Activated CD8-positive, alpha-beta T cell treated with anti-CD3 and anti-CD28 coated beads for 36 hours (primary cell): ENCODE measurements around the gene ZXDC. TPM values are rescaled to one million over a fixed set of nuclear protein-coding genes. Genes with fewer than 3 reads are reported as not detected.

Experiments used
- ATAC-seq: fragments of 200-7000 bp; cut with Tn5 transposase; one replicate; pipeline ENCODE4 v1.10.0; 2021; ENCODE audit warnings: mild to moderate bottlenecking, moderate library complexity
- CTCF ChIA-PET: fragments of 350-600 bp; sonication (Branson Sonifier 250); formaldehyde crosslinking; loops from one replicate; lab custom pipeline; 2021; ENCODE audit warnings: antibody characterized with exemption; lab: Charles Lee
- POLR2A ChIA-PET: fragments of 350-600 bp; sonication (Branson Sonifier 250); formaldehyde crosslinking; loops from one replicate; lab custom pipeline; 2021; ENCODE audit warnings: antibody characterized with exemption; lab: Charles Lee
- DNase-seq: peaks from one replicate; pipeline ENCODE4 v3.0.0-alpha.2; 2020
- H3K27ac Mint-ChIP-seq: one replicate; pipeline ENCODE4 v1.8.0; 2021; ENCODE audit warnings: mild to moderate bottlenecking, mixed read lengths
- H3K27me3 Mint-ChIP-seq: one replicate; pipeline ENCODE4 v1.8.0; 2021; ENCODE audit warnings: mixed read lengths
- H3K36me3 Mint-ChIP-seq: one replicate; pipeline ENCODE4 v1.8.0; 2021; ENCODE audit warnings: low read depth, mixed read lengths
- H3K4me1 Mint-ChIP-seq: one replicate; pipeline ENCODE4 v1.8.0; 2021; ENCODE audit warnings: low read depth, mixed read lengths
- H3K4me3 Mint-ChIP-seq: one replicate; pipeline ENCODE4 v1.8.0; 2021; ENCODE audit warnings: mild to moderate bottlenecking, moderate library complexity, mixed read lengths
- H3K9me3 Mint-ChIP-seq: one replicate; pipeline ENCODE4 v1.8.0; 2021; ENCODE audit warnings: mixed read lengths
- CTCF ChIP-seq: fragments of 200-600 bp; IDR thresholded peaks from one replicate; pipeline ENCODE4 v1.8.0; 2022; ENCODE audit warnings: antibody characterized with exemption, mild to moderate bottlenecking
- intact Hi-C: fragments of 100-400 bp; cut with micrococcal nuclease; formaldehyde crosslinking; loops from one replicate; pipeline ENCODE4 v1.10.0; 2022
- total RNA-seq, 2 experiments: library from RNA; stranded (reverse); gene quantifications; one replicate each; pipeline ENCODE4 v1.2.3, GENCODE V29; 2021

ZXDC gene
- total RNA-seq, 2 experiments from 2014 or later: 27.8 to 29.8 TPM

DNA sequence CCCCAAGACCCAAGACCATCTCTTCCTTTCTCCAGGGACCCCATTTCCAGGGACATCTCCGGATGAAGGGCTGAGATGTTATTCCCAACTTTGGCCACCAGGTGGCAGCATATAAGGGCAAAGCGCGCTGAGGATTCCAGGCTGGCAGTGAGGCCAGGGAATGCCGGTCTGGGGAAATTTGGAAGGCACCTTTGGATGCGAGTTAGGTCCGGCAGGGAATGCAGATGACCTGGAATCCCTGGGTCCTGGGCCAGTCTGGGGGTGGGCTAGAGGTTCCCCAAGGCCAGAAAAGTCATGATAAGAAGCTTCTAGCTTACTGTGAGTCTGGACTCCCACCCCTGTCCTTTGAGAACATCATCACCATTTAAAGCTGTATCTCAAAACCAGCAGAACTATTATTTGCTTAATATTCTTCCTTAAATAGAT is 46.7 kb upstream of the ZXDC start:
- H3K4me3 Mint-ChIP-seq: no peak overlapping the region
- H3K27me3 Mint-ChIP-seq: peaks cover 11% of the 10 kb centered on the region
- H3K9me3 Mint-ChIP-seq: no peaks in the 10 kb centered on the region
- TF ChIP-seq CTCF: peak; percentile 94
- peak; percentile 47 for DNase-seq
- H3K36me3 Mint-ChIP-seq: no peaks in the 10 kb centered on the region
- no peak overlapping the region for H3K27ac Mint-ChIP-seq
- intact Hi-C loops: no loop called here
- no peaks in the 10 kb centered on the region for H3K4me1 Mint-ChIP-seq
- ChIA-PET CTCF (interaction anchor here (0.6 to 2.4 kb wide), 27 partner anchors 8 to 1025 kb away, joined by 3 to 19 read pairs (median 4); partner anchors contain the start of genes C3orf22 and PLXNA1), POLR2A (no interaction called here)
- peak; percentile 35 for ATAC-seq

- DNase-seq (no peak), ATAC-seq (no peak)
- ChIA-PET POLR2A (no interaction called here), CTCF (interaction anchor here (1.3 to 2.4 kb wide), 6 partner anchors 11 to 461 kb away, joined by 3 to 19 read pairs (median 5); partner anchors contain the start of gene PLXNA1)
- Mint-ChIP-seq H3K4me1 (no peaks in the 10 kb centered on the region), H3K27me3 (peaks cover 11% of the 10 kb centered on the region), H3K4me3 (no peak overlapping the region), H3K9me3 (no peaks in the 10 kb centered on the region), H3K36me3 (no peaks in the 10 kb centered on the region), H3K27ac (no peak overlapping the region)
- intact Hi-C loops: no loop called here
- no peak for TF ChIP-seq CTCF
Observed at GRCh38 chr3:126521122-126521891, 45.6 kb upstream of the ZXDC start.

GRCh38 chr3:126519506-126520455 is 44.1 kb upstream of the ZXDC start:
- DNase-seq: no peak
- no peak for ATAC-seq
- Mint-ChIP-seq H3K9me3 (no peaks in the 10 kb centered on the region), H3K4me3 (no peak overlapping the region), H3K36me3 (no peaks in the 10 kb centered on the region), H3K27ac (no peak overlapping the region), H3K4me1 (no peaks in the 10 kb centered on the region), H3K27me3 (peaks cover 8% of the 10 kb centered on the region)
- intact Hi-C loops: no loop called here
- no peak for TF ChIP-seq CTCF
- ChIA-PET CTCF (no interaction called here), POLR2A (no interaction called here)

GRCh38 chr3:126518779-126519177 is 43.1 kb upstream of the ZXDC start:
- Mint-ChIP-seq H3K4me3 (no peak overlapping the region), H3K4me1 (no peaks in the 10 kb centered on the region), H3K27me3 (peaks cover 6% of the 10 kb centered on the region), H3K27ac (no peak overlapping the region), H3K36me3 (no peaks in the 10 kb centered on the region), H3K9me3 (no peaks in the 10 kb centered on the region)
- intact Hi-C loops: no loop called here
- CTCF ChIA-PET: no interaction called here
- no peak for TF ChIP-seq CTCF
- POLR2A ChIA-PET: no interaction called here
- DNase-seq (no peak), ATAC-seq (no peak)
